ENCODE measurements around the gene PLK3.

- TF ChIP-seq EZH2 (IDR thresholded peaks at IDR 0.05; ENCODE audit: insufficient read depth, poor library complexity, severe bottlenecking) (no peak), EZH2phosphoT487 (IDR thresholded peaks at IDR 0.05; ENCODE audit: insufficient read depth, low read depth) (no peak)
Observed at GRCh38 chr1:44842862-44843655, 42.9 kb downstream of the PLK3 start, which contains the start of gene PTCH2.
